Activated B cell treated with CpG ODN at 0.5 μM for 24 hours (primary cell): Measurements from ENCODE around the gene TRAF1. TPM values are rescaled to one million over a fixed set of nuclear protein-coding genes. Genes with fewer than 3 reads are reported as not detected.

Experiments
- ATAC-seq: fragments of 200-7000 bp; cut with Tn5 transposase; one replicate; pipeline ENCODE4 v1.10.0; 2021; ENCODE audit warnings: low read depth, mild to moderate bottlenecking, moderate library complexity
- CTCF ChIA-PET: fragments of 350-600 bp; sonication (Branson Sonifier 250); formaldehyde crosslinking; loops from one replicate; lab custom pipeline; 2021; ENCODE audit warnings: antibody characterized with exemption; lab: Charles Lee
- POLR2A ChIA-PET: fragments of 350-600 bp; sonication (Branson Sonifier 250); formaldehyde crosslinking; loops from one replicate; lab custom pipeline; 2021; ENCODE audit warnings: antibody characterized with exemption; lab: Charles Lee
- DNase-seq: peaks from one replicate; pipeline ENCODE4 v3.0.0; 2022
- H3K27ac Mint-ChIP-seq: one replicate; pipeline ENCODE4 v1.8.0; 2020; ENCODE audit warnings: mixed read lengths
- H3K27me3 Mint-ChIP-seq: one replicate; pipeline ENCODE4 v1.8.0; 2021; ENCODE audit warnings: mixed read lengths
- H3K36me3 Mint-ChIP-seq: one replicate; pipeline ENCODE4 v1.8.0; 2021; ENCODE audit warnings: low read depth, mixed read lengths
- H3K4me1 Mint-ChIP-seq: one replicate; pipeline ENCODE4 v1.8.0; 2021; ENCODE audit warnings: mixed read lengths
- H3K4me3 Mint-ChIP-seq: one replicate; pipeline ENCODE4 v1.8.0; 2020; ENCODE audit warnings: mild to moderate bottlenecking, mixed read lengths
- H3K9me3 Mint-ChIP-seq: one replicate; pipeline ENCODE4 v1.8.0; 2020; ENCODE audit warnings: mixed read lengths
- CTCF ChIP-seq: fragments of 200-600 bp; IDR thresholded peaks from one replicate; pipeline ENCODE4 v1.8.0; 2022; ENCODE audit warnings: antibody characterized with exemption, mild to moderate bottlenecking
- intact Hi-C: fragments of 100-400 bp; cut with micrococcal nuclease; formaldehyde crosslinking; loops from one replicate; pipeline ENCODE4 v1.15.1; 2024
- total RNA-seq: library from RNA; stranded (reverse); gene quantifications from 2 replicates; pipeline ENCODE4 v1.2.3, GENCODE V29; 2022

The TRAF1 gene
- total RNA-seq, 1 donor from 2014 or later: 130 TPM

GRCh38 chr9:120941046-120941770, 14.6 kb upstream of the TRAF1 start:
- ChIA-PET POLR2A (no interaction called here), CTCF (interaction anchor here (1.2 kb wide), 1 partner anchor 73 kb away, joined by 3 read pairs; no protein-coding TSS in a partner anchor)
- H3K36me3 Mint-ChIP-seq: no peaks in the 10 kb centered on the region
- no peaks in the 10 kb centered on the region for H3K27me3 Mint-ChIP-seq
- TF ChIP-seq CTCF: no peak
- ATAC-seq: no peak
- H3K9me3 Mint-ChIP-seq: peaks cover 2% of the 10 kb centered on the region
- H3K4me1 Mint-ChIP-seq: peaks cover 36% of the 10 kb centered on the region
- intact Hi-C loops: no loop called here
- H3K4me3 Mint-ChIP-seq: no peak overlapping the region
- H3K27ac Mint-ChIP-seq: no peak overlapping the region
- no peak for DNase-seq

- DNase-seq (no peak), ATAC-seq (no peak)
- no peaks in the 10 kb centered on the region for H3K36me3 Mint-ChIP-seq
- POLR2A ChIA-PET: no interaction called here
- H3K27ac Mint-ChIP-seq: no peak overlapping the region
- H3K27me3 Mint-ChIP-seq: no peaks in the 10 kb centered on the region
- H3K4me1 Mint-ChIP-seq: peaks cover 40% of the 10 kb centered on the region
- intact Hi-C loops: no loop called here
- H3K9me3 Mint-ChIP-seq: peaks cover 2% of the 10 kb centered on the region
- H3K4me3 Mint-ChIP-seq: no peak overlapping the region
- no peak for TF ChIP-seq CTCF
- CTCF ChIA-PET: no interaction called here
Measured at GRCh38 chr9:120940573-120940972, 14.0 kb upstream of the TRAF1 start.

GRCh38 chr9:120938851-120939250, 12.3 kb upstream of the TRAF1 start:
- intact Hi-C loops: no loop called here
- DNase-seq (no peak), ATAC-seq (no peak)
- no peak overlapping the region for H3K27ac Mint-ChIP-seq
- POLR2A ChIA-PET: interaction anchor here (1.2 to 1.5 kb wide), 2 partner anchors 10 to 146 kb away, joined by 3 to 6 read pairs; partner anchors contain the start of gene FBXW2
- H3K36me3 Mint-ChIP-seq: no peaks in the 10 kb centered on the region
- H3K4me1 Mint-ChIP-seq: peaks cover 39% of the 10 kb centered on the region
- CTCF ChIA-PET: interaction anchor here (1.3 kb wide), 1 partner anchor 121 kb away, joined by 4 read pairs; no protein-coding TSS in a partner anchor
- no peaks in the 10 kb centered on the region for H3K27me3 Mint-ChIP-seq
- no peaks in the 10 kb centered on the region for H3K9me3 Mint-ChIP-seq
- no peak for TF ChIP-seq CTCF
- no peak overlapping the region for H3K4me3 Mint-ChIP-seq

- intact Hi-C loops: no loop called here
- no peak overlapping the region for H3K27ac Mint-ChIP-seq
Measured at GRCh38 chr9:120937596-120937995, 11.0 kb upstream of the TRAF1 start.

More at GRCh38 chr9:120937596-120937995, 11.0 kb upstream of the TRAF1 start:
- ATAC-seq (no peak), DNase-seq (no peak)
- Mint-ChIP-seq H3K4me3 (no peak overlapping the region), H3K9me3 (no peaks in the 10 kb centered on the region), H3K36me3 (no peaks in the 10 kb centered on the region), H3K27me3 (no peaks in the 10 kb centered on the region), H3K4me1 (peaks cover 49% of the 10 kb centered on the region)
- POLR2A ChIA-PET: interaction anchor here (2.0 to 5.7 kb wide), 3 partner anchors 14 to 69 kb away, joined by 19 to 120 read pairs (median 19); partner anchors contain the start of gene TRAF1
- TF ChIP-seq CTCF: no peak
- CTCF ChIA-PET: interaction anchor here (0.9 to 2.6 kb wide), 7 partner anchors 11 to 182 kb away, joined by 3 to 26 read pairs (median 4); partner anchors contain the start of gene TRAF1
